Measurements from ENCODE around the gene HIBADH.
"Not testable (repeated sequence)": the region's sequence is repeated elsewhere in the genome, so short reads cannot be mapped to it uniquely, and the experiment has no call there.

The HIBADH gene

GRCh38 chr7:27533652-27534081, 129.0 kb downstream of the HIBADH start:
- no peak for DNase-seq

GRCh38 chr7:27532314-27532713, 130.4 kb downstream of the HIBADH start:
- DNase-seq = no peak

GRCh38 chr7:27527348-27527714, 135.4 kb downstream of the HIBADH start:
- DNase-seq = no peak

- DNase-seq = no peak
Measured at GRCh38 chr7:27526611-27527347, 135.9 kb downstream of the HIBADH start.

GRCh38 chr7:27526131-27526530, 136.6 kb downstream of the HIBADH start:
- DNase-seq = no peak

GRCh38 chr7:27523321-27523720, 139.4 kb downstream of the HIBADH start:
- no peak for DNase-seq

- no peak for DNase-seq
Measured at GRCh38 chr7:27522566-27522965, 140.1 kb downstream of the HIBADH start.

GRCh38 chr7:27520815-27521790, 141.6 kb downstream of the HIBADH start:
- no peak for DNase-seq

GRCh38 chr7:27519793-27520469, 142.8 kb downstream of the HIBADH start:
- DNase-seq = no peak

GRCh38 chr7:27518561-27519350, 143.9 kb downstream of the HIBADH start:
- no peak for DNase-seq

GRCh38 chr7:27516421-27516820, 146.3 kb downstream of the HIBADH start:
- no peak for DNase-seq

- DNase-seq = no peak
Measured at GRCh38 chr7:27515933-27516332, 146.8 kb downstream of the HIBADH start.

- DNase-seq = no peak
Measured at GRCh38 chr7:27514861-27515260, 147.8 kb downstream of the HIBADH start.

GRCh38 chr7:27513885-27514284, 148.8 kb downstream of the HIBADH start:
- no peak for DNase-seq

- not testable (repeated sequence) for DNase-seq
Measured at GRCh38 chr7:27511370-27511769, 151.3 kb downstream of the HIBADH start.

GRCh38 chr7:27510541-27510940, 152.1 kb downstream of the HIBADH start:
- no peak for DNase-seq

- not testable (repeated sequence) for DNase-seq
Measured at GRCh38 chr7:27501879-27502278, 160.8 kb downstream of the HIBADH start.

GRCh38 chr7:27501001-27501400, 161.7 kb downstream of the HIBADH start:
- no peak for DNase-seq

- no peak for DNase-seq
Measured at GRCh38 chr7:27492224-27492623, 170.5 kb downstream of the HIBADH start.

GRCh38 chr7:27491534-27491933, 171.1 kb downstream of the HIBADH start:
- DNase-seq = no peak

GRCh38 chr7:27487509-27487908, 175.2 kb downstream of the HIBADH start:
- DNase-seq = no peak

GRCh38 chr7:27484451-27484850, 178.2 kb downstream of the HIBADH start:
- no peak for DNase-seq

GRCh38 chr7:27482219-27482618, 180.5 kb downstream of the HIBADH start:
- DNase-seq = no peak
